GM13976 (cell line): Measurements from ENCODE around the gene RPS19BP1.

ENCODE experiments used
- DNase-seq: peaks from one replicate; pipeline ENCODE4 v3.0.0; 2012; ENCODE audit warnings: low spot score
- in situ Hi-C: fragments of 300-500 bp; cut with MboI; formaldehyde crosslinking; loops from one replicate; pipeline ENCODE4 v1.12.0; 2022; ENCODE audit warnings: low sequenced_read_pairs, mixed read lengths, inconsistent platforms; ENCODE audit not compliant: unreplicated experiment
- TF ChIP-seq, protein P1 (sequence below): IDR thresholded peaks from 2 replicates; pipeline ENCODE4 v1.5.1; 2012; ENCODE audit warnings: borderline replicate concordance, mild to moderate bottlenecking; ENCODE audit not compliant: insufficient read depth; ENCODE audit errors: extremely low read depth, missing control alignments, control extremely low read depth

RPS19BP1 gene

DNA sequence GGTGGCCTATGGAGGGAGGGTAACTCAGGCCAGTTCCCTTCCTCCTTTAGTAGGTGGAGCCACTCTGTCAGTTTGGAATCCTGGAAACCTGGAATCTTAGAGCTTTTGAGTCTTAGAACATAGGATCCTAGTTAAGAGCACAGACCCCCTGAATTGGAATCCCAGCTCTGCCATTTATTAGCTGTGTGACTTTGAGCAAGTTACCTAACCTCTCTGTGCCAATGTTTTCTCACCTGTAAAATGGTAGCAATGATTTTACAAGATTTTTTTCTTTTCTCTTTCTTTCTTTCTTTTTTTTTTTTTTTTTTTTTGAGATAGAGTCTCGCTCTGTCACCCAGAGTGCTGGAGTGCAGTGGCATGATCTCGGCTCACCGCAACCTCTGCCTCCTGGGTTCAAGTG is 20.9 kb upstream of the RPS19BP1 start:
- TF ChIP-seq, protein P1, sequence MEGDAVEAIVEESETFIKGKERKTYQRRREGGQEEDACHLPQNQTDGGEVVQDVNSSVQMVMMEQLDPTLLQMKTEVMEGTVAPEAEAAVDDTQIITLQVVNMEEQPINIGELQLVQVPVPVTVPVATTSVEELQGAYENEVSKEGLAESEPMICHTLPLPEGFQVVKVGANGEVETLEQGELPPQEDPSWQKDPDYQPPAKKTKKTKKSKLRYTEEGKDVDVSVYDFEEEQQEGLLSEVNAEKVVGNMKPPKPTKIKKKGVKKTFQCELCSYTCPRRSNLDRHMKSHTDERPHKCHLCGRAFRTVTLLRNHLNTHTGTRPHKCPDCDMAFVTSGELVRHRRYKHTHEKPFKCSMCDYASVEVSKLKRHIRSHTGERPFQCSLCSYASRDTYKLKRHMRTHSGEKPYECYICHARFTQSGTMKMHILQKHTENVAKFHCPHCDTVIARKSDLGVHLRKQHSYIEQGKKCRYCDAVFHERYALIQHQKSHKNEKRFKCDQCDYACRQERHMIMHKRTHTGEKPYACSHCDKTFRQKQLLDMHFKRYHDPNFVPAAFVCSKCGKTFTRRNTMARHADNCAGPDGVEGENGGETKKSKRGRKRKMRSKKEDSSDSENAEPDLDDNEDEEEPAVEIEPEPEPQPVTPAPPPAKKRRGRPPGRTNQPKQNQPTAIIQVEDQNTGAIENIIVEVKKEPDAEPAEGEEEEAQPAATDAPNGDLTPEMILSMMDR: no peak
- no peak for DNase-seq
- in situ Hi-C loops: no loop called here

DNA sequence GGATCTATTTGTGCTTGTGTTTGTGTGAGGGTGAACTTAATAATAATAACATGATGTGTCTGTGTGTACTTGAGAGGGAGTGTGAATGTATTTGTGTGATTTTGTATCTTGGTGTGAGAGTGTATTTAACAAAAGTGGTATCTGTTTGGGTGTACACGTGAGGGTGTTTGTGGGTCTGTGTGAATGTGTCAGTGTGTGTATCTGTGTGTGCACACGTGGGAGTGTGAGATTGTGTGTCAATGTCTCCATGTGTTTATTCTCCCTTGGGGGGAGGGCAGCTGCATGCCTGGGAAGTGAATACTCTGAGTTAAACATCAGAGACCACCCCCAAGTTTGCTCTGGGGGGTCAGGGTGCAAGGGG is 15.0 kb upstream of the RPS19BP1 start:
- no peak for DNase-seq
- TF ChIP-seq, protein P1: no peak
- in situ Hi-C loops: loop anchor here (25.0 kb wide), 2 partner anchors 640 to 815 kb away; partner anchors contain the start of genes SGSM3 and TNRC6B

DNA sequence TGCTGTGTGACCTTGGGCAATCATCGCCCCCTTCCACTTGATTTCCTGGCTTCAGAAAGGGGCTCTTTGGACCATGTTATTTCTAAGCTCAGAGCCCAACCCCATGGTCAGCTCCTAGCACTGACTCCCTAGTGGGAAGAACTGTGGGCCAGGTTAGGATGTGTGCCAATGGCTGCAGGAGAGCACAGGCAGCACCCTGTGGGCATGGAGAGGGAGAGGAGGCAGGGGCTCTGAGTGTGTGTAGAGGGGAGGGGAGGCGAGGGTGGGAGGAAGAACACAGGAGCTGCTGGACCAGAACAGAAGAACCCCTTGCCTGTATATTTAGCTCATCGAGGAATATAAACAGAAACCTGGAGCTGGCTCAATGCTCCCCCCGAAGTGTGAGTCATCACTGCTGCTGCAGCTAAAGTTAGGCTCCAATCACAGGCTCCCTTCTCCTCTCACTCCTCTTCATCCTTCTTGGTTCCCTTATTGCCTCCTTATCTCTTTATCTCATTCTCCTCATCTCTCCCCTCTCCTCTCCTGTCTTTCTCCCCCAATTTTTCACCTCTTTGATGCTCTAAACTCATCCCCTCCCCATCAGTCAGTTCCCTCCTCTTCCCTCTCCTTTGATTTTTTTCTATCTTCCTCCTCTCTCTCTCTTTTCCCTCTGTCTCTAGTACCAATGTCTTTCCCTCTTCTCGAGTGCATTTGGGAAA is 14.5 kb upstream of the RPS19BP1 start:
- in situ Hi-C loops: loop anchor here (25.0 kb wide), 2 partner anchors 640 to 815 kb away; partner anchors contain the start of genes SGSM3 and TNRC6B
- TF ChIP-seq, protein P1: no peak
- DNase-seq: no peak

DNA sequence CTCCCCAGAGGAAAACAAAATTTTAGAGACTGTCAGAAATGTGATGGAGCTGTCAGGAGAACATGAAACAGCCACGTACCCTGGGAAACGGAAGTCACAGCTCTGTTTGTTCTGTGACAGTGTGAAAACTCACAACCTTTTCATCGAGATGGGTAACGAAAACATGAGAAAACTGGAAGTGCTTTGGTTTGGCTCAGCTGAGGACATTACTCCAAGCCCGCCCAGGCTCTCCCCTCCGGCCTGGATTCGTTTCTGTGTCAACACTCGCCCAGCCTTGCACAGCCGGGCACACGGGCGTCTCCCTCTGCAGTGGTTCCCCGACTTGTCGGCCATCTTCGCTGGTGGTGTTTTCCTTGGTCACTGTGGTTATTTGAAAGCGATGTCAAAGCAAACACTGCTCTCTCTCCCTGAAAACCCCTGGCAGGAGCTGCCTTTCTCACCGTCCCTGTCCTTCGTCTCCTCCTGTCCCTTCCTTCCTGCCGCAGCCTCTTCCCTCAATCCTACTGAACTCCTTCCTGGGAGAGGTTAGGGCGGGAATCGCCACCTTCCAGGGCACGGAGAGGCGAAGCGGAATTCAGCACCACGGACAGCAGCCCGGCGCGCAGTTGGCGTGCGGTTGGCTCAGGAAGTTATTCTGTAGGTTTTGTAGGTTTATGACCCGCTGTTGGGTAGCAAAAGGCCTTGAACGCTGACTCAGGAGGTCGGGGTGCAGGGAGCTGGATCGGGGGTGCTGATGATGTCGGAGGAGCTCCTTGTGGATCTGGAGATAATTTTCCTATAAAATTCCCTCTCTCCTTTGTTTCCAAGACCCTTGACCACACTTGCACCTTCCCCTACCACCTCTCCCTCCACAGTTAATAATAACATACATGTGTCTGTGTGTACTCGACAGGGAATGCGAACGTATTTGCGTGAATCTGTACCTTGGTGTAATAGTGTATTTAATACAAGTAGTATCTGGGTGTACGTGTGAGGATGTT is 13.1 kb upstream of the RPS19BP1 start:
- in situ Hi-C loops: loop anchor here (25.0 kb wide), 2 partner anchors 642 to 817 kb away; partner anchors contain the start of genes SGSM3 and TNRC6B
- TF ChIP-seq, protein P1: no peak
- DNase-seq: no peak

DNA sequence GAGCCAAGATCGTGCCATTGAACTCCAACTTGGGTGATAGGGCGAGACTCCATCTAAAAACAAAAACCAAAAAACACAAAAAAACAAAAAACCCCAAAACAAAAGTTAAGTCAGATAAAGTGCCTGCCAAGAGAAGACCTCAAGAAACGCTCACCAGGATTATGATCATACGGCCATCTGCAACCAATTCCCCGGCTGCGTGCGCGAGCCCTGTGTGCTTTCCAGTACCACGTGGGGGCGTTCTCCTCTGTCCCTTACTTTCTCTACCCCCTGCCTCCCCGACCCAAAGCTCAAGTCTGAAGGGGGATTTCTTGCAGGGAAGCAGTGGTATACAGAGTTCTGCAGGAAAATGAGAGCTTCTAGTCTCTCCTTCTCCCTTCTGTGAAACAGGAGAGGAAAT is 10.5 kb upstream of the RPS19BP1 start:
- DNase-seq: no peak
- TF ChIP-seq, protein P1: peak; percentile 53
- in situ Hi-C loops: loop anchor here (25.0 kb wide), 2 partner anchors 644 to 819 kb away; partner anchors contain the start of genes SGSM3 and TNRC6B

DNA sequence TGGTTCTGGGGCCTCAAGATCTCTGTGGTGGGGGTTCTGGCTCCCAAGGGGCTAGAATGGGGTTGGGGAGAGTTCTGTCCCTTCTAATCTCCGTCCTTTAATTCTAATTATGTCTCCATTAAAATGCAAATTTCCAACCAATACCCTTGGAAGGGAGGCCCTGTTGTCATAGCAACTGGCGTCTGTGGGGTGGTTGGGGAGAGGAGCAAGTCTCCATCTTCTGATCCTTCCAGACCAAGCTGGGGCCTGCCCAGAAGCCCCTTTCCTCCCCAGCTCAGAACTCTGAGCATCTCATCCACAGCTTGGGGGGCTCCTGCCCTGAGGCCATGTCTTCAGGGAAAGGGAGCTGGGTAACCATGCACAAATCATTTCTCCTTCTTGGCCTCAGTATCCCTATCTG is 5.4 kb upstream of the RPS19BP1 start:
- no peak for DNase-seq
- in situ Hi-C loops: loop anchor here (5.0 to 25.0 kb wide), 5 partner anchors 67 to 824 kb away; partner anchors contain the start of genes SGSM3 and TNRC6B
- TF ChIP-seq, protein P1: no peak
